ENCODE data around the gene SYT5. TPM values are rescaled to one million over a fixed set of nuclear protein-coding genes. Genes with fewer than 3 reads are reported as not detected.
"Not testable (repeated sequence)": the region's sequence is repeated elsewhere in the genome, so short reads cannot be mapped to it uniquely, and the experiment has no call there.

SYT5 gene
- polyA plus RNA-seq, 1 experiment, result 0.15 TPM

DNA sequence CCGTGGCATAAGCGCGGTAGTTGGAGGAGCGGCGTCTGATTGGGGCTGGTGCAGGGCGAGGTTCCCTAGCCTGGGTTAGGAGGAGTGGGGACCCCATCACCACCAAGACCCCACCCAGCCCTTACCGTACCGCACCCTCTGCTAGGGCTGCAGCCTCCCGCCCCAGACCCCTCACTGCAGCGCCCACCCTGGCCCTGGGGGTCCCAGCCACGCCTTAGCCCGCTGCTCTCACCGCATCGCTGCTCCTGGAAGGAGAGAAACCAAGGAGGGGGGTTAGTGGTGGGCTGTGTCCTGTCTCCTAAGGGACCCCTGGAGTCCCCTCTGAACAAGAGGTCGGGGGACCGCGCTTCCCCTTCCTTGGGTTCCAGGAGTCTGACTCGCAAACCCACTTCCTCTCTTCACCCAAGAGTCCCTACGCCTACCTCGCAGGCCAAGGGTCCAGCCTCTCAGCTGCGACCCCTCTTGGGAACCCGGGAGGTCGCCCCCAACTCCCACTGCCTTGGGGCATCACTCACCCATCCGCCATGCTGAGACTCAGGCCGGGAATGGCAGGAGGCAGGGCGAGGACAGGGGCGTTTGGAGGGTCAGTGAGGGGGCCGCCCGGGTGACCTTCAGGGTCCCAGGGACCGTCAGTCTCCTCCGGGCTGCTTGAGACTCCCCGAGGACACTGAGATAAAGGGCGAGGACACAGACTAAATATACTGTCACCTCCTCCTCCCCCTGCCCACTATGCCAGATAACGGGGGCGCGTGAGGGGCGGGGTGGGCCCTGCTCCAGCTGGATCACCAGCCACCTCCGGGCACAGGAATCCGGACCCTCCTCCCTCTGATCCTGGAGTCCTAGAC is 22.8 kb downstream of the SYT5 start, which contains the start of gene TNNI3:
TNNI3 (minus strand) TSS at position 669 of the 845 bp plus-strand sequence; CDS start at position 526, 143 bp downstream.
- CTCF ChIA-PET, result no interaction called here
- Histone ChIP-seq H3K4me3 (ENCODE audit: low read depth, low read length) (no peak within 1 kb of the TSS), H3K9me3 (ENCODE audit: control insufficient read depth, insufficient read depth, low read length) (peaks cover 17% of the 10 kb centered on the region; the same call in 1 of the 2 replicates), H3K27ac (ENCODE audit: low read depth, low read length) (no peak within 1 kb of the TSS), H3K27me3 (ENCODE audit: control insufficient read depth, insufficient read depth, low read length) (peaks cover 36% of the 10 kb centered on the region)
- TF ChIP-seq, protein P1, sequence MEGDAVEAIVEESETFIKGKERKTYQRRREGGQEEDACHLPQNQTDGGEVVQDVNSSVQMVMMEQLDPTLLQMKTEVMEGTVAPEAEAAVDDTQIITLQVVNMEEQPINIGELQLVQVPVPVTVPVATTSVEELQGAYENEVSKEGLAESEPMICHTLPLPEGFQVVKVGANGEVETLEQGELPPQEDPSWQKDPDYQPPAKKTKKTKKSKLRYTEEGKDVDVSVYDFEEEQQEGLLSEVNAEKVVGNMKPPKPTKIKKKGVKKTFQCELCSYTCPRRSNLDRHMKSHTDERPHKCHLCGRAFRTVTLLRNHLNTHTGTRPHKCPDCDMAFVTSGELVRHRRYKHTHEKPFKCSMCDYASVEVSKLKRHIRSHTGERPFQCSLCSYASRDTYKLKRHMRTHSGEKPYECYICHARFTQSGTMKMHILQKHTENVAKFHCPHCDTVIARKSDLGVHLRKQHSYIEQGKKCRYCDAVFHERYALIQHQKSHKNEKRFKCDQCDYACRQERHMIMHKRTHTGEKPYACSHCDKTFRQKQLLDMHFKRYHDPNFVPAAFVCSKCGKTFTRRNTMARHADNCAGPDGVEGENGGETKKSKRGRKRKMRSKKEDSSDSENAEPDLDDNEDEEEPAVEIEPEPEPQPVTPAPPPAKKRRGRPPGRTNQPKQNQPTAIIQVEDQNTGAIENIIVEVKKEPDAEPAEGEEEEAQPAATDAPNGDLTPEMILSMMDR (IDR thresholded peaks at IDR 0.05; ENCODE audit: low read depth, low read length), result no peak
- POLR2A ChIA-PET, result interaction anchor here (0.8 kb wide), 1 partner anchor 211 kb away, joined by 3 read pairs; no protein-coding TSS in a partner anchor
- no peak for DNase-seq (ENCODE audit: low read depth, low spot score)

- H3K27me3 ChIP-seq (ENCODE audit: control insufficient read depth, insufficient read depth, low read length), result peaks cover 28% of the 10 kb centered on the region
- ChIA-PET CTCF (no interaction called here), POLR2A (interaction anchor here (0.6 kb wide), 1 partner anchor 136 kb away, joined by 3 read pairs; no protein-coding TSS in a partner anchor)
- no peak for DNase-seq (ENCODE audit: low read depth, low spot score)
- TF ChIP-seq, protein P1 (IDR thresholded peaks at IDR 0.05; ENCODE audit: low read depth, low read length), result no peak
- no peak overlapping the region for H3K27ac ChIP-seq (ENCODE audit: low read depth, low read length)
- 0 out of 2 replicates have a peak overlapping the region, but pooled peaks have one; percentile 10 for H3K4me3 ChIP-seq (ENCODE audit: low read depth, low read length)
- peaks cover 20% of the 10 kb centered on the region; the same call in 1 of the 2 replicates for H3K9me3 ChIP-seq (ENCODE audit: control insufficient read depth, insufficient read depth, low read length)
These were observed 23.7 kb downstream of the SYT5 start for GRCh38 chr19:55156202-55157063.

- Histone ChIP-seq H3K9me3 (ENCODE audit: control insufficient read depth, insufficient read depth, low read length) (peaks cover 20% of the 10 kb centered on the region; the same call in 1 of the 2 replicates), H3K27me3 (ENCODE audit: control insufficient read depth, insufficient read depth, low read length) (peaks cover 22% of the 10 kb centered on the region)
- H3K27ac ChIP-seq (ENCODE audit: low read depth, low read length); DNase-seq (ENCODE audit: low read depth, low spot score); CTCF ChIA-PET; H3K4me3 ChIP-seq (ENCODE audit: low read depth, low read length); POLR2A ChIA-PET: not testable (repeated sequence)
These were observed 24.3 kb downstream of the SYT5 start for GRCh38 chr19:55155784-55156183.

- DNase-seq (ENCODE audit: low read depth, low spot score), result no peak
- H3K27me3 ChIP-seq (ENCODE audit: control insufficient read depth, insufficient read depth, low read length), result peaks cover 34% of the 10 kb centered on the region
- H3K27ac ChIP-seq (ENCODE audit: low read depth, low read length), result no peak overlapping the region
- no peak overlapping the region for H3K4me3 ChIP-seq (ENCODE audit: low read depth, low read length)
- ChIA-PET POLR2A (interaction anchor here (0.7 kb wide), 1 partner anchor 185 kb away, joined by 5 read pairs; no protein-coding TSS in a partner anchor), CTCF (no interaction called here)
- TF ChIP-seq, protein P1 (IDR thresholded peaks at IDR 0.05; ENCODE audit: low read depth, low read length), result no peak
- H3K9me3 ChIP-seq (ENCODE audit: control insufficient read depth, insufficient read depth, low read length), result peaks cover 18% of the 10 kb centered on the region; the same call in 1 of the 2 replicates
These were observed 26.3 kb downstream of the SYT5 start for GRCh38 chr19:55153652-55154264.

DNA sequence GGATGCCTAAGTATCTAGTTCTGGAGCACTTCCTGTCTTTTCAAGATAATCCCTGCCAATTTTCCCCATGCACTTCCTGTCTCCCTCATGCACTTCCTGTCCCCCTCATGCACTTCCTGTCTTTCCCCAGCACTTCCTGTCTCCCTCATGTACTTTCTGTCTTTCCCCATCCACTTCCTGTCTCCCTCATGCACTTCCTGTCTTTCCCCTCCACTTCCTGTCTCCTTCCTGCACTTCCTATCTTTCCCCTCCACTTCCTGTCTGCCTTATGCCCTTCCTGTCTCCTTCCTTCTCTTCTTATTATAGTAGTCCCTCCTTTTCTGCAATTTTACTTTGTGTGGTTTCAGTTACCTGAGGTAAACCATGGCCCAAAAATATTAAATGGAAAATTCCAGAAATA is 28.1 kb downstream of the SYT5 start:
- ChIA-PET POLR2A (interaction anchor here (0.8 kb wide), 1 partner anchor 107 kb away, joined by 5 read pairs; no protein-coding TSS in a partner anchor), CTCF (interaction anchor here (1.6 kb wide), 1 partner anchor 8 kb away, joined by 8 read pairs; no protein-coding TSS in a partner anchor)
- no peak for DNase-seq (ENCODE audit: low read depth, low spot score)
- Histone ChIP-seq H3K27ac (ENCODE audit: low read depth, low read length) (no peak overlapping the region), H3K27me3 (ENCODE audit: control insufficient read depth, insufficient read depth, low read length) (peaks cover 40% of the 10 kb centered on the region), H3K4me3 (ENCODE audit: low read depth, low read length) (no peak overlapping the region), H3K9me3 (ENCODE audit: control insufficient read depth, insufficient read depth, low read length) (peaks cover 13% of the 10 kb centered on the region; the same call in 1 of the 2 replicates)
- TF ChIP-seq, protein P1 (IDR thresholded peaks at IDR 0.05; ENCODE audit: low read depth, low read length), result no peak

Measured in AG04450 (cell line).